ENCODE results near the gene GRAMD1A. TPM values are rescaled to one million over a fixed set of nuclear protein-coding genes. Genes with fewer than 3 reads are reported as not detected.

The GRAMD1A gene
- total RNA-seq, result 10 to 100 TPM; 14.2 to 32.1 (median 21.6) TPM

DNA sequence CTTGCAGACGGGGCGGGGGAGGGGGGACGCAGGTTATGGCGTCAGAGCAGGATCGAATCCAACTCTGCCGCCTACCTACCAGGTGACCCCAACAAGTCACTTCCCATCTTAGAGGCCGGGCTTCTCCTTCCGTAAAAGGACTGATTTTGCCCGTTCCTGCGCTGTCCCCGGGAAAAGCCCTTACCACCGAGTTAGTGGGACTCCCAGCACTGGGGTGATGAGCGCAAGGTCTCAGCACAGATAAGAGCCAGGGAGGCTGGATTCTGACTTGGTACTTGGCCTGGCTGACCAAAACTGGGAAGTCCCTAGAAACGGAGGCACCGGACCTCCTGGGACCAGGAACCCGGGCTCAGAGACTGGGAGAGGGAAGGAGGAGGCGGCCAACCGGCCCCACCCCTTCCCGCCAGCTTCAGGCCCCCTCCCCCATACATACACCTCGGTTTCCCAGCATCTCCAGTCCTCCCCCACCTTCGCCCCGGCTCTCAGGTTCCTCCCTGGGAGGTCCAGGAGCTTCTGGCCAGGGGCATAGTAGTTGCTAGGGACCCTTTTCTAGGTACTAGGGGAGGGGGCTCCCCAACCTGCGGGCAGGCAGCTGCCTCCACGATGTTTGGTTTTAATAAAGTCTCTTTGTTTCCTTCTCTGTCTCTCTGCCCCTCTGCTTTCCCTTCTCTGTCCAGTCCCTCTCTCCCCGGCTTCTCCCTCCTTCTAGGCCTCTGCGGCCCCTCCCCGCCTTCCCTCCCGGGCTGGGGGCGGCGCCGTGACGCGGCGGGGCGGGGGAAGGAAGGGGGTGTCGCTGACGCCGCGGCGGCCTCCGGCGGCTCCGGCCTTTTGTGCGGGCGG is at the start of gene GRAMD1A:
GRAMD1A (plus strand) TSS at position 826 of the 840 bp plus-strand sequence. CDS start 156 bp downstream, outside the sequence.
- in situ Hi-C loops (cut with MboI; ENCODE audit: low pct_ligation_motif_present in 1 of 4, low pct_unique_long_range_greater_than_20kb in 1 of 4, low sequenced_read_pairs in 3 of 4), result no loop called here
- peak; percentile 85 to 89 (median 86) for TF ChIP-seq POLR2AphosphoS5 (IDR thresholded peaks at IDR 0.05)
- TF ChIP-seq POLR2A (IDR thresholded peaks at IDR 0.05), result peak; percentile 88
- TF ChIP-seq EP300 (IDR thresholded peaks at IDR 0.05; ENCODE audit: low read depth), result no peak
- TF ChIP-seq, protein P1, sequence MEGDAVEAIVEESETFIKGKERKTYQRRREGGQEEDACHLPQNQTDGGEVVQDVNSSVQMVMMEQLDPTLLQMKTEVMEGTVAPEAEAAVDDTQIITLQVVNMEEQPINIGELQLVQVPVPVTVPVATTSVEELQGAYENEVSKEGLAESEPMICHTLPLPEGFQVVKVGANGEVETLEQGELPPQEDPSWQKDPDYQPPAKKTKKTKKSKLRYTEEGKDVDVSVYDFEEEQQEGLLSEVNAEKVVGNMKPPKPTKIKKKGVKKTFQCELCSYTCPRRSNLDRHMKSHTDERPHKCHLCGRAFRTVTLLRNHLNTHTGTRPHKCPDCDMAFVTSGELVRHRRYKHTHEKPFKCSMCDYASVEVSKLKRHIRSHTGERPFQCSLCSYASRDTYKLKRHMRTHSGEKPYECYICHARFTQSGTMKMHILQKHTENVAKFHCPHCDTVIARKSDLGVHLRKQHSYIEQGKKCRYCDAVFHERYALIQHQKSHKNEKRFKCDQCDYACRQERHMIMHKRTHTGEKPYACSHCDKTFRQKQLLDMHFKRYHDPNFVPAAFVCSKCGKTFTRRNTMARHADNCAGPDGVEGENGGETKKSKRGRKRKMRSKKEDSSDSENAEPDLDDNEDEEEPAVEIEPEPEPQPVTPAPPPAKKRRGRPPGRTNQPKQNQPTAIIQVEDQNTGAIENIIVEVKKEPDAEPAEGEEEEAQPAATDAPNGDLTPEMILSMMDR (IDR thresholded peaks at IDR 0.05), result no peak
- H3K4me1 ChIP-seq, result peaks cover 12 to 83% (median 53%) of the 10 kb centered on the region in 4 donors

DNA sequence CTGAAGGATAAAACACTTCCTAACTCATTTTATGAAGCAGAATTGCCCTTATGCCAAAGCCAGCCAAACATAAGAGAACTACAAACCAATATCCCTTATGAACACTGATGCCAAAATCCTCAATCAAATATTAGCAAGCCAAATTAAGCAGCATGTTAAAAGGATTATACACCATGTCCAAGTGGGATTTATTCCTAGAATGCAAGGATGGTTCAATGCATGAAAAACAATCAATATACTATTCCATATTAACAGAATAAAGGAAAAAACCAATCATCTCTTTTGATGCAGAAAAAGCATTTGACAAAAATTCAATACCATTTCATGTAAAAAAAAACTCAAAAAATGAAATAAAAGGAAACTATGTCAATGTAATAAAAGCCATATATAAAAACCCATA is 47.0 kb upstream of the GRAMD1A start:
- in situ Hi-C loops (cut with MboI; ENCODE audit: low pct_ligation_motif_present in 1 of 4, low pct_unique_long_range_greater_than_20kb in 1 of 4, low sequenced_read_pairs in 3 of 4), result no loop called here
- TF ChIP-seq, protein P1 (IDR thresholded peaks at IDR 0.05), result no peak
- TF ChIP-seq POLR2AphosphoS5 (IDR thresholded peaks at IDR 0.05) (no peak), POLR2A (IDR thresholded peaks at IDR 0.05) (no peak), EP300 (IDR thresholded peaks at IDR 0.05; ENCODE audit: low read depth) (no peak)
- Histone ChIP-seq H3K4me3 (no peak overlapping the region), H3K9me3 (peaks cover 62 to 64% of the 10 kb centered on the region in 2 donors), H3K36me3 (peaks cover 0 to 46% (median 8%) of the 10 kb centered on the region in 4 donors), H3K27ac (no peak overlapping the region), H3K4me1 (no peaks in the 10 kb centered on the region), H3K27me3 (no peaks in the 10 kb centered on the region)
- intact Hi-C loops (cut with DNase I; ENCODE audit: low total_unique reads), result no loop called here
- DNase-seq, result no peak

More for the DNA sequence above, at the start of gene GRAMD1A:
- peak; percentile 91 for DNase-seq
- no peaks in the 10 kb centered on the region for H3K27me3 ChIP-seq
- WGBS, 2 donors (ENCODE audit: low coverage in 1 of 2), result 1% methylated on average over 25 of the region's 45 CpGs; no CpG with 5 or more reads in 1 of the 2 donors
- H3K27ac ChIP-seq, result peak within 1 kb of the TSS; percentile 95 to 98 (median 97)
- peak within 1 kb of the TSS; percentile 60 to 95 (median 80) for H3K4me3 ChIP-seq
- intact Hi-C loops (cut with DNase I; ENCODE audit: low total_unique reads), result no loop called here
- H3K9me3 ChIP-seq, result no peaks in the 10 kb centered on the region
- no peaks in the 10 kb centered on the region for H3K36me3 ChIP-seq

DNA sequence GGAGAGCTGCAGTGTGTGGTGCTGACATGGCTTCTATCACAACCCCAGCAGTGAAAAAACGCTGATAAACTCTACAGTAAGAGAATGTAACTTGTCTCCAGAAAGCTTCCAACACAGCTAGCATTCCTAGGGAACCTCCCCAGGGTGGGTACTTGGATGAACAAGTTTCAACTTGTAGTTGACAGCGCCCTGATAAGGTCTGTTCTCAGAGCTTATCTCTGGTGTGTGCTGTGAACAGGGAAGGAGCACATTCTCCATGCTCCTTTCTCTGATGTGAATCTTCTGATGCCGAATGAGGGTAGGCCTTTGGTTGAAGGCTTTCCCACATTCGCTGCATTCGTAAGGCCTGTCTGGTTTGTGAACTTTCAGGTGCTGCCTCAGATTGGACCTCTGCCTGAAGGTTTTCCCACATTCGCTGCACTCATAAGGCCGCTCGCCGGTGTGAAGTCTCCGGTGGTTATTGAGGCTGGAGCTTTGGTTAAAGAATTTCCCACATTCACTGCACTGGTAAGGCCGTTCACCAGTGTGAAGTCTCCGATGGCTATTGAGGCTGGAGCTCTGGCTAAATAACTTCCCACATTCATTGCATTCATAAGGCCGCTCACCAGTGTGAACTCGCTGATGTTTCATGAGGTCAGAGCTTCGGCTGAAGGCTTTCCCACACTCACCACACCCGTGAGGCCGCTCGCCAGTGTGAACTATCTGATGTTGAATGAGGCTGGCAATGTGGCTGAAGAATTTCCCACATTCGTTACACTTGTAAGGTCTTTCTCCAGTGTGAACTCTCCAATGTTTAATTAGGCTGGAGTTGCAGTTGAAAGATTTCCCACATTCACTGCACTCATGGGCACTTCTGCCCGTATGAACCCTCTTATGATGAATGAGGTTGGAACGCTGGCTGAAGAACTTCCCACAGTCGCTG is 42.0 kb upstream of the GRAMD1A start:
- TF ChIP-seq POLR2A (IDR thresholded peaks at IDR 0.05) (no peak), POLR2AphosphoS5 (IDR thresholded peaks at IDR 0.05) (no peak), EP300 (IDR thresholded peaks at IDR 0.05; ENCODE audit: low read depth) (no peak)
- TF ChIP-seq, protein P1 (IDR thresholded peaks at IDR 0.05), result no peak
- in situ Hi-C loops (cut with MboI; ENCODE audit: low pct_ligation_motif_present in 1 of 4, low pct_unique_long_range_greater_than_20kb in 1 of 4, low sequenced_read_pairs in 3 of 4), result no loop called here
- WGBS, 2 donors (ENCODE audit: low coverage in 1 of 2), result 90 to 98% methylated on average over 6 to 22 of the region's 22 CpGs
- Histone ChIP-seq H3K27ac (no peak overlapping the region), H3K27me3 (no peaks in the 10 kb centered on the region), H3K4me3 (no peak overlapping the region), H3K4me1 (peaks cover 7 to 14% (median 10%) of the 10 kb centered on the region in 4 donors), H3K9me3 (peaks cover 67 to 69% of the 10 kb centered on the region in 2 donors), H3K36me3 (peaks cover 3 to 67% (median 27%) of the 10 kb centered on the region in 4 donors)
- intact Hi-C loops (cut with DNase I; ENCODE audit: low total_unique reads), result no loop called here
- no peak for DNase-seq

DNA sequence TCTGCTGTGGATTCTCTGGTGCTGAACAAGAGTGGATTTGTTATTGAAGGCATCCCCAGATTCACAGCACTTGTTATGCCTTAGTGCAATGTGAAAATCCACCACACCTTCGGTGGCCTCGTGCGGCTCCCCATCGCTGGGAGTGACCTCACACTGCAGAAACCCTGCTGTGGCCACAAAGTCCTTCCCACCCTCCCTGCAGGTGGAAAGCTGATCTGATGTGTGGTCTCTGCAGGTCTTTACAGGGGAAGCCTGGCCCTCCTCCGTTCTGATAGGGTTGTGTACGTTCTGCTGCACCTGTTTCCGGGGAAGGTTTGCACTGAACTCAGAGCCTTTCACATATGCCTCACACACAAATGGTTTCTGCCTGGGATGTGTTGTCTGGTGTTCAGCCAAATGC is 41.1 kb upstream of the GRAMD1A start:
- in situ Hi-C loops (cut with MboI; ENCODE audit: low pct_ligation_motif_present in 1 of 4, low pct_unique_long_range_greater_than_20kb in 1 of 4, low sequenced_read_pairs in 3 of 4), result no loop called here
- peaks cover 3 to 61% (median 27%) of the 10 kb centered on the region in 4 donors for H3K36me3 ChIP-seq
- no peak overlapping the region for H3K4me3 ChIP-seq
- WGBS, 2 donors (ENCODE audit: low coverage in 1 of 2), result 87 to 100% methylated on average over 5 to 7 of the region's 7 CpGs
- H3K9me3 ChIP-seq, result peaks cover 58 to 60% of the 10 kb centered on the region in 2 donors
- peaks cover 7 to 17% (median 12%) of the 10 kb centered on the region in 4 donors for H3K4me1 ChIP-seq
- no peaks in the 10 kb centered on the region for H3K27me3 ChIP-seq
- no peak overlapping the region for H3K27ac ChIP-seq
- TF ChIP-seq, protein P1 (IDR thresholded peaks at IDR 0.05), result no peak
- no peak for DNase-seq
- intact Hi-C loops (cut with DNase I; ENCODE audit: low total_unique reads), result no loop called here

Data from transverse colon (tissue), 4 donors.